ENCODE results near the gene MAP3K12. TPM values are rescaled to one million over a fixed set of nuclear protein-coding genes. Genes with fewer than 3 reads are reported as not detected.
A peak's percentile ranks its signal among the peaks of the same experiment; 100 is the strongest.

MAP3K12 gene
- total and polyA plus RNA-seq, 2 of the 13 experiments (the other 11 are each of a cell fraction or from before 2014, with no cell fraction given) = 0.20 to 1.1 TPM

DNA sequence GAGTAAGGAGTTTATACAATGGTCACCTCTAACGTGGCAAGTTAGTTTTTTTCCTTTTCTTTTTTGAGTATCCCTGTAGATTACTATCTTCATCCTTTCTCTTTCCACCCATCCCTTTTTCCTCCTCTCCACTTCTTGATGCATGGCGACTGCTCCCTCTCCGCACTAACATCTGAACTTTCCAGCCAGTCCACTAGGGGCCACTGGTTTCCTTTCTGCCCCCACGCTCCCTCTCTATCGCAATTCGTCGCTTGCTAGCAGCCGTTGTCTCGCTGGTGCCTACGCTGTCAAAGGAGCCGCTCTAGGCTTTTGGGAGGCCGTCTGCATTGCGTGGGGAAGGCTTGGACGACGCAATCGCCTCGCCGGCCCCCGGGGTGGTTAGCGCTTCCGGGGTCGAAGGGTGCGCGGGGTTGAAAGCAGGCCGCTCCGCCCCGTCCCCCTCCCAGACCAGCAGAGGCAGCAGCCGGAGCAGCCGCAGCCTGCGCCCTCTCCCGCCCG, 47.5 kb downstream of the MAP3K12 start, which contains the start of gene PCBP2 (continued):
- TF ChIP-seq, protein P1, sequence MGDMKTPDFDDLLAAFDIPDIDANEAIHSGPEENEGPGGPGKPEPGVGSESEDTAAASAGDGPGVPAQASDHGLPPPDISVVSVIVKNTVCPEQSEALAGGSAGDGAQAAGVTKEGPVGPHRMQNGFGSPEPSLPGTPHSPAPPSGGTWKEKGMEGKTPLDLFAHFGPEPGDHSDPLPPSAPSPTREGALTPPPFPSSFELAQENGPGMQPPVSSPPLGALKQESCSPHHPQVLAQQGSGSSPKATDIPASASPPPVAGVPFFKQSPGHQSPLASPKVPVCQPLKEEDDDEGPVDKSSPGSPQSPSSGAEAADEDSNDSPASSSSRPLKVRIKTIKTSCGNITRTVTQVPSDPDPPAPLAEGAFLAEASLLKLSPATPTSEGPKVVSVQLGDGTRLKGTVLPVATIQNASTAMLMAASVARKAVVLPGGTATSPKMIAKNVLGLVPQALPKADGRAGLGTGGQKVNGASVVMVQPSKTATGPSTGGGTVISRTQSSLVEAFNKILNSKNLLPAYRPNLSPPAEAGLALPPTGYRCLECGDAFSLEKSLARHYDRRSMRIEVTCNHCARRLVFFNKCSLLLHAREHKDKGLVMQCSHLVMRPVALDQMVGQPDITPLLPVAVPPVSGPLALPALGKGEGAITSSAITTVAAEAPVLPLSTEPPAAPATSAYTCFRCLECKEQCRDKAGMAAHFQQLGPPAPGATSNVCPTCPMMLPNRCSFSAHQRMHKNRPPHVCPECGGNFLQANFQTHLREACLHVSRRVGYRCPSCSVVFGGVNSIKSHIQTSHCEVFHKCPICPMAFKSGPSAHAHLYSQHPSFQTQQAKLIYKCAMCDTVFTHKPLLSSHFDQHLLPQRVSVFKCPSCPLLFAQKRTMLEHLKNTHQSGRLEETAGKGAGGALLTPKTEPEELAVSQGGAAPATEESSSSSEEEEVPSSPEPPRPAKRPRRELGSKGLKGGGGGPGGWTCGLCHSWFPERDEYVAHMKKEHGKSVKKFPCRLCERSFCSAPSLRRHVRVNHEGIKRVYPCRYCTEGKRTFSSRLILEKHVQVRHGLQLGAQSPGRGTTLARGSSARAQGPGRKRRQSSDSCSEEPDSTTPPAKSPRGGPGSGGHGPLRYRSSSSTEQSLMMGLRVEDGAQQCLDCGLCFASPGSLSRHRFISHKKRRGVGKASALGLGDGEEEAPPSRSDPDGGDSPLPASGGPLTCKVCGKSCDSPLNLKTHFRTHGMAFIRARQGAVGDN (CRISPR knock-in tag; IDR thresholded peaks at IDR 0.05) = peak; percentile 67
- TF ChIP-seq, protein P2, sequence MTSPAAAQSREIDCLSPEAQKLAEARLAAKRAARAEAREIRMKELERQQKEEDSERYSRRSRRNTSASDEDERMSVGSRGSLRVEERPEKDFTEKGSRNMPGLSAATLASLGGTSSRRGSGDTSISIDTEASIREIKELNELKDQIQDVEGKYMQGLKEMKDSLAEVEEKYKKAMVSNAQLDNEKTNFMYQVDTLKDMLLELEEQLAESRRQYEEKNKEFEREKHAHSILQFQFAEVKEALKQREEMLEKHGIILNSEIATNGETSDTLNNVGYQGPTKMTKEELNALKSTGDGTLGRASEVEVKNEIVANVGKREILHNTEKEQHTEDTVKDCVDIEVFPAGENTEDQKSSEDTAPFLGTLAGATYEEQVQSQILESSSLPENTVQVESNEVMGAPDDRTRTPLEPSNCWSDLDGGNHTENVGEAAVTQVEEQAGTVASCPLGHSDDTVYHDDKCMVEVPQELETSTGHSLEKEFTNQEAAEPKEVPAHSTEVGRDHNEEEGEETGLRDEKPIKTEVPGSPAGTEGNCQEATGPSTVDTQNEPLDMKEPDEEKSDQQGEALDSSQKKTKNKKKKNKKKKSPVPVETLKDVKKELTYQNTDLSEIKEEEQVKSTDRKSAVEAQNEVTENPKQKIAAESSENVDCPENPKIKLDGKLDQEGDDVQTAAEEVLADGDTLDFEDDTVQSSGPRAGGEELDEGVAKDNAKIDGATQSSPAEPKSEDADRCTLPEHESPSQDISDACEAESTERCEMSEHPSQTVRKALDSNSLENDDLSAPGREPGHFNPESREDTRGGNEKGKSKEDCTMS (CRISPR knock-in tag; conservative IDR thresholded peaks at IDR 0.05) = no peak
- no peak for TF ChIP-seq ELF4 (CRISPR knock-in tag; IDR thresholded peaks at IDR 0.05; ENCODE audit: borderline replicate concordance)
- TF ChIP-seq, protein P3, sequence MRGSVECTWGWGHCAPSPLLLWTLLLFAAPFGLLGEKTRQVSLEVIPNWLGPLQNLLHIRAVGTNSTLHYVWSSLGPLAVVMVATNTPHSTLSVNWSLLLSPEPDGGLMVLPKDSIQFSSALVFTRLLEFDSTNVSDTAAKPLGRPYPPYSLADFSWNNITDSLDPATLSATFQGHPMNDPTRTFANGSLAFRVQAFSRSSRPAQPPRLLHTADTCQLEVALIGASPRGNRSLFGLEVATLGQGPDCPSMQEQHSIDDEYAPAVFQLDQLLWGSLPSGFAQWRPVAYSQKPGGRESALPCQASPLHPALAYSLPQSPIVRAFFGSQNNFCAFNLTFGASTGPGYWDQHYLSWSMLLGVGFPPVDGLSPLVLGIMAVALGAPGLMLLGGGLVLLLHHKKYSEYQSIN (CRISPR knock-in tag; IDR thresholded peaks at IDR 0.05; ENCODE audit: borderline replicate concordance) = no peak
- TF ChIP-seq RFX1 (IDR thresholded peaks at IDR 0.05) = no peak
- peak; percentile 71 for TF ChIP-seq ZNF205 (CRISPR knock-in tag; IDR thresholded peaks at IDR 0.05)
- no peak for TF ChIP-seq CHCHD3 (CRISPR knock-in tag; IDR thresholded peaks at IDR 0.05)
- TF ChIP-seq, protein P4, sequence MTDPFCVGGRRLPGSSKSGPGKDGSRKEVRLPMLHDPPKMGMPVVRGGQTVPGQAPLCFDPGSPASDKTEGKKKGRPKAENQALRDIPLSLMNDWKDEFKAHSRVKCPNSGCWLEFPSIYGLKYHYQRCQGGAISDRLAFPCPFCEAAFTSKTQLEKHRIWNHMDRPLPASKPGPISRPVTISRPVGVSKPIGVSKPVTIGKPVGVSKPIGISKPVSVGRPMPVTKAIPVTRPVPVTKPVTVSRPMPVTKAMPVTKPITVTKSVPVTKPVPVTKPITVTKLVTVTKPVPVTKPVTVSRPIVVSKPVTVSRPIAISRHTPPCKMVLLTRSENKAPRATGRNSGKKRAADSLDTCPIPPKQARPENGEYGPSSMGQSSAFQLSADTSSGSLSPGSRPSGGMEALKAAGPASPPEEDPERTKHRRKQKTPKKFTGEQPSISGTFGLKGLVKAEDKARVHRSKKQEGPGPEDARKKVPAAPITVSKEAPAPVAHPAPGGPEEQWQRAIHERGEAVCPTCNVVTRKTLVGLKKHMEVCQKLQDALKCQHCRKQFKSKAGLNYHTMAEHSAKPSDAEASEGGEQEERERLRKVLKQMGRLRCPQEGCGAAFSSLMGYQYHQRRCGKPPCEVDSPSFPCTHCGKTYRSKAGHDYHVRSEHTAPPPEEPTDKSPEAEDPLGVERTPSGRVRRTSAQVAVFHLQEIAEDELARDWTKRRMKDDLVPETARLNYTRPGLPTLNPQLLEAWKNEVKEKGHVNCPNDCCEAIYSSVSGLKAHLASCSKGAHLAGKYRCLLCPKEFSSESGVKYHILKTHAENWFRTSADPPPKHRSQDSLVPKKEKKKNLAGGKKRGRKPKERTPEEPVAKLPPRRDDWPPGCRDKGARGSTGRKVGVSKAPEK (CRISPR knock-in tag; IDR thresholded peaks at IDR 0.05; ENCODE audit: borderline replicate concordance) = no peak
- TF ChIP-seq, protein P5, sequence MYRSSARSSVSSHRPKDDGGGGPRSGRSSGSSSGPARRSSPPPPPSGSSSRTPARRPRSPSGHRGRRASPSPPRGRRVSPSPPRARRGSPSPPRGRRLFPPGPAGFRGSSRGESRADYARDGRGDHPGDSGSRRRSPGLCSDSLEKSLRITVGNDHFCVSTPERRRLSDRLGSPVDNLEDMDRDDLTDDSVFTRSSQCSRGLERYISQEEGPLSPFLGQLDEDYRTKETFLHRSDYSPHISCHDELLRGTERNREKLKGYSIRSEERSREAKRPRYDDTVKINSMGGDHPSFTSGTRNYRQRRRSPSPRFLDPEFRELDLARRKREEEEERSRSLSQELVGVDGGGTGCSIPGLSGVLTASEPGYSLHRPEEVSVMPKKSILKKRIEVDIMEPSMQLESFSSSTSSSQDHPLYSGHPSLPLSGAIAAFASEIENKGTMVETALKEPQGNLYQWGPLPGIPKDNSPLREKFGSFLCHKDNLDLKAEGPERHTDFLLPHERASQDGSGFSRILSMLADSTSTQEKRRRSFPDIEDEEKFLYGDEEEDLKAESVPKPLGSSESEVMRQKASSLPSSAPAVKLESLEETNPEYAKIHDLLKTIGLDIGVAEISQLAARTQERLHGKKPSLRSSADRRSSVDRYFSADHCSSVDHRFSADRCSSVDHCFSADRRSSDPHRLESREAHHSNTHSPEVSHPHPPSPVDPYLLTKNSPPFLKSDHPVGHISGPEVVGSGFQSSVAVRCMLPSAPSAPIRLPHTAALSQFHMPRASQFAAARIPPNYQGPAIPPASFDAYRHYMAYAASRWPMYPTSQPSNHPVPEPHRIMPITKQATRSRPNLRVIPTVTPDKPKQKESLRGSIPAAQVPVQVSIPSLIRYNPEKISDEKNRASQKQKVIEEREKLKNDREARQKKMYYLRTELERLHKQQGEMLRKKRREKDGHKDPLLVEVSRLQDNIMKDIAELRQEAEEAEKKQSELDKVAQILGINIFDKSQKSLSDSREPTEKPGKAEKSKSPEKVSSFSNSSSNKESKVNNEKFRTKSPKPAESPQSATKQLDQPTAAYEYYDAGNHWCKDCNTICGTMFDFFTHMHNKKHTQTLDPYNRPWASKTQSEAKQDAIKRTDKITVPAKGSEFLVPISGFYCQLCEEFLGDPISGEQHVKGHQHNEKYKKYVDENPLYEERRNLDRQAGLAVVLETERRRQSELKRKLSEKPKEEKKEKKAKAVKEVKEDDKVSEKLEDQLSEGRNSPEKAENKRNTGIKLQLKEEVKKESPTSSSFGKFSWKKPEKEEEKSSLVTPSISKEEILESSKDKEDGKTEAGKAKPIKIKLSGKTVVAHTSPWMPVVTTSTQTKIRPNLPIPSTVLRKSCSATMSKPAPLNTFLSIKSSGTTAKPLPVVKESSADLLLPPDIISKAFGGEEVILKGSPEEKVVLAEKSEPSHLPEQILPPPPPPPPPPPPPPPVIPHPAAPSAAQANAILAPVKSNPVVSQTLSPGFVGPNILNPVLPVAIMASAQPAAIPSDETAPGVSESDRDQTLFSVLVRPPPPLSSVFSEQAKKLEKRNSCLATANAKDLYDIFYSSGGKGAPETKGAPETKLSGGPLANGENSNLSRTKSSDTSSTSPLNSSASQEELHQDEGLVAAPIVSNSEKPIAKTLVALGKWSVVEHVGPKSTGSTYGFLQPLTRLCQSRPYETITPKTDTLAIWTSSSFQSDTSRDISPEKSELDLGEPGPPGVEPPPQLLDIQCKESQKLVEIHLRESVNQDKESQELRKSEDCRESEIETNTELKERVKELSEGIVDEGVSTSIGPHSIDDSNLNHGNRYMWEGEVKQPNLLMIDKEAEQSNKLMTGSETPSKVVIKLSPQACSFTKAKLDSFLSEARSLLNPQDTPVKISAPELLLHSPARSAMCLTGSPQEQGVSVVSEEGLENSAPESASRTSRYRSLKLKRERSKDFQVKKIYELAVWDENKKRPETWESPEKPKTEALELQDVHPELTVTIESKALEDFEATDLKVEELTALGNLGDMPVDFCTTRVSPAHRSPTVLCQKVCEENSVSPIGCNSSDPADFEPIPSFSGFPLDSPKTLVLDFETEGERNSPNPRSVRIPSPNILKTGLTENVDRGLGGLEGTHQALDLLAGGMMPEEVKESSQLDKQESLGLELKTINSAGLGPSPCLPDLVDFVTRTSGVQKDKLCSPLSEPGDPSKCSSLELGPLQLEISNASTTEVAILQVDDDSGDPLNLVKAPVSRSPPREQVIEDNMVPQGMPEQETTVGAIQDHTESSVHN (CRISPR knock-in tag; IDR thresholded peaks at IDR 0.05) = no peak

Measured in HepG2 (cell line).